GM21786 (cell line): Measurements from ENCODE around the gene ARHGAP6.
"Not testable (repeated sequence)": the region's sequence is repeated elsewhere in the genome, so short reads cannot be mapped to it uniquely, and the experiment has no call there.

Source experiments
- ATAC-seq: cut with Tn5 transposase; IDR thresholded peaks from one replicate; pipeline ENCODE4 v1.9.1; 2021; ENCODE audit not compliant: unreplicated experiment

ARHGAP6 gene

DNA sequence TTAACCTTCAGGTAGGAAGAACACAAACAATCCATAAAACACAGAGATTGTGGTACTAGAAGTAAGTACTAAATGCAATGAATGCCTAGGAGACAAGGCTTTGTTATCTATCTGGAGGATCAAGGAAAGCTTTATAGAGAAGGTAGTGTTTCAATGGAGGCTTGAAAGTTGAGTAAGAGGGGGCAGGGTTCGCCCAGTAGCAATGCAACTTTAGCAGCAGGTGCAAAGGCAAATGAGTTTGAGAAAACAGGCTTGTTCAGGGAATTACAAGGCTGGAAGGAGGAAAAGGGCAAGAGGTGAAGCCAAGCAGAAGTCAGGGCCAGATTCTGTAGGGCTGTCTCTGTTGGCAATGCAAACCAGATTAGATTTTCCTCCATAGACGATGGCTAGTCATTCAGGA lies 408.0 kb downstream of the ARHGAP6 start:
- ATAC-seq = no peak

DNA sequence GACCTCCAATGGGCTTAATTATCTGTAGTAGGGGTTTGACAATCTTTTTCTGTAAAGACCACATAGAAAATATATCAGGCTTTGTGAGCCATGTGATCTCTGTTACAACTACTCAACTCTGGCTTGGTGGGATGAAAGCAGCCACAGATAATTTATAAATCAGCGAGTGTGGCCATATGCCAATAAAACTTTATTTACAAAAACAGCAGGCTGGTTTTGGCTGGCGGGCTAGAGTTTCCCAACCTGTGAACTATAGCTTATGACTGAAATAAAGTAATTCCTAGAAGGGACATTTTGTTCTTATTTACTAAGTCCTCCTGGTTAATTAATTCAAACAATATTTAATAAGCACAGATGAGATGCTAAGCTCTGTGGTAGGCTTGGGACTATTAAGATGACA lies 408.4 kb downstream of the ARHGAP6 start:
- ATAC-seq = no peak

DNA sequence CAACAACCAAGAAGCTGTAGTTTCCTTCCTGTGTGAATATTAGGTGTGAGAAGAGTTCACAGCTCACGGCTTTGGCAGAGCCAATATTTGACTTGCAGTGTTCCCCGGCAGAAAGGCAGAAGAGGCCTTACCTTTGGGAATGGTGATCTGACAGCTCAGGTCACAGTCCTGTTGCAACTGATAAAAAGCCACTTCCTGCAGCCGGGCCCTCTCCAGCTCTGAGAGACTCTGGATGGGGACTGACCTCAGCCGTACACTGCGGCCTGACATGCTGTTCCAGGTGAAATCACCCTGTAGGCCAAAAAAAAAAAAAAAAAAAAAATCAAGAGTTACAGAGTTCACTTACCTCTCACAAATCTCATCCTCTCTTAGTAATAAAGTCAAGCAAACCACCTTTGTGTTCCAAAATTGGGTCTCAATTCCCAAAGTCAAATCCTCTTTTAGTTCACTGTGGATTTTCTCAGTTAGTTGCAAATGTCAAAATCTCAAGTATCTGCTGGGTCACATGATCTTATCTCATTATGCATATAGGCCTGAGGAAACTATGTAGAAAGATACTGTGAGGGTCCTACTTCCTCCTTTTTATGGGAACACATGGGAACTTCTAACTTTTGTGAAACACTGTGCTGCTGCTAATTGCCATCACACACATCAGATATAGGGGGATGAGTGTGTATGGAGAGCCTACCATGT lies 411.2 kb downstream of the ARHGAP6 start:
- no peak for ATAC-seq

DNA sequence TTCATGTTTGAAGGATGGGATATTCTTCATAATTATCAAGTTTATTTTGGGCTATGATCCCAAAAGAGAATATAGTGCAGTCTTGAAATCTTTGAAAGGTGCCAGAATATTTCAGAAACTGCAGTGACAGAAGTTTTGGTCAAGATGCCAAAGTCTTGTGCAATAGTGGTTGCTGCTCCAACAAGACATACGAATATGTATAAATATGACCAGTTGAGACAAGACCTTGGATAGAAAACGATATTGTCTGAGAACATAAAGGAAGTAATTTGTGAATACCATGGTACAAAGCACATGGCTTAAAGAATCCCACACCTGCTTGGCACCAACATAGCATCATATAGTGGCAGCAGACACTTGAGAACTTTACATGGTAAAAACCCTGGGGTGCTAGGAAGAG lies 421.1 kb downstream of the ARHGAP6 start:
- no peak for ATAC-seq

DNA sequence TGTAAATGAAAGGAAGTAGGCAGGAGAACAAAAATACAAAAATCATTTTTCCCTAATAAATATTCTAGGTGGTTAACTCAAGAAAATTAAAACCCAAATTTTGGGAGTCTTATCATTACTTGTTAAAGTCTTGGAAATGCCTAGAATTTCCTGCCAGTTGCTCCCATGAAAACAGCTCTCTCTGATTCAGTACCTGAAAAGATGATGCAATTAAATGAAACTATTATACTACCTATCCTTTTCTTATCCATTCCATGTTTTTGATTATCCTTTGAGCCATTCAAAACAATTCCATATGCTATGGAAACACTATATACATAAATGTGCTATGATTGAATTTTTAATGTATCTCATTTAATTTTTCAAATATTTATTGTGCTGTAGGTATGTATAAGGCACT lies 423.0 kb downstream of the ARHGAP6 start:
- no peak for ATAC-seq

DNA sequence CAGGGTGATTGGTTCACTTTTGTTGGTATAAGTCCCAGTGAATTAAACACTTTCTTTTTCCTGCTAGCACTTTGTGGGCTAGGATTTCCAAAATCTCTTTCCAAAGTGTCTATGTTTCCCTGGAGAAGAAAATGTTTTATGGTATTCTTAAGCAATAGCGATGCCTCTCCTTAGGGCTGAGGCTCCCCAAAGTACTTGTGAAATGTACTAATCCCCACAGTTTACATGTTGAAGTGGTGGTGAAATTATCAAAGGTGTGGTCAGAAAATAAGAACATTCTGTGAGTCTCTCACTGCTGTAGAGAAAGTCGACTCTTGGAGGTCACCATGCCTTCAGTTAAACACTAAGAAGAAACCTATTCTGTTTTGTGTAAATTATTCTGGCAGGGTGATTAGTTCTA lies 424.0 kb downstream of the ARHGAP6 start:
- ATAC-seq = no peak

DNA sequence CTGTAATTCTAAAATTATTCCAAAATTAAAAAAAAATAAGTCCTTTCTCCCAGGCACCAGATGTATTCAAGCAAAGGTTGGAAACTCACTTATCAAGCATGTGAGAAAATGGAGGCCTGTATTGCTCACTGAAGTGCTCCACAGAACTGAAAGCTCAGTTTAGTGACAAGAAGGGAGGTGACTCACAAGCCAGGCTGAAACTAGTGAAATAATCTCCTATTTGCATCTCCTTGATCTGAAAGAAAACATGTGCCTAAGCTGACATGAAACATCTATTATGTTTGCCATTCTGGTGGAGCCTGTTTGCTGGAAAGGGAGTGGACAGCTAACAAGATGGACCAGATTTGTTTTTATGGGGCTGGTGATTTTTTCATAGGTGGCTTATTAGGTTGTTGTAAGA lies 426.5 kb downstream of the ARHGAP6 start:
- peak; percentile 70 for ATAC-seq

DNA sequence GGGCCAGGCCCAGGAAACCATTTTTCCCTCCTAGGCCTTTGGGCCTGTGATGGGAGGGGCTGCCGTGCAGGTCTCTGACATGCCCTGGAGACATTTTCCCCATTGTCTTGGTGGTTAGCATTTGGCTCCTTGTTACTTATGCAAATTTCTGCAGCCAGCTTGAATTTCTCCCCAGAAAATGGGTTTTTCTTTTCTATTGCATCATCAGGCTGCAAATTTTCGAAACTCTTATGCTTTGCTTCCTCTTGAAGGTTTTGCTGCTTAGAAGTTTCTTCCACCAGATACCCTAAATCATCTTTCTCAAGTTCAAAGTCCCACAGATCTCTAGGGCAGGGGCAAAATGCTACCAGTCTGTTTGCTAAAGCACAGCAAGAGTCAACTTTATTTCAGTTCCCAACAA lies 430.3 kb downstream of the ARHGAP6 start:
- not testable (repeated sequence) for ATAC-seq

DNA sequence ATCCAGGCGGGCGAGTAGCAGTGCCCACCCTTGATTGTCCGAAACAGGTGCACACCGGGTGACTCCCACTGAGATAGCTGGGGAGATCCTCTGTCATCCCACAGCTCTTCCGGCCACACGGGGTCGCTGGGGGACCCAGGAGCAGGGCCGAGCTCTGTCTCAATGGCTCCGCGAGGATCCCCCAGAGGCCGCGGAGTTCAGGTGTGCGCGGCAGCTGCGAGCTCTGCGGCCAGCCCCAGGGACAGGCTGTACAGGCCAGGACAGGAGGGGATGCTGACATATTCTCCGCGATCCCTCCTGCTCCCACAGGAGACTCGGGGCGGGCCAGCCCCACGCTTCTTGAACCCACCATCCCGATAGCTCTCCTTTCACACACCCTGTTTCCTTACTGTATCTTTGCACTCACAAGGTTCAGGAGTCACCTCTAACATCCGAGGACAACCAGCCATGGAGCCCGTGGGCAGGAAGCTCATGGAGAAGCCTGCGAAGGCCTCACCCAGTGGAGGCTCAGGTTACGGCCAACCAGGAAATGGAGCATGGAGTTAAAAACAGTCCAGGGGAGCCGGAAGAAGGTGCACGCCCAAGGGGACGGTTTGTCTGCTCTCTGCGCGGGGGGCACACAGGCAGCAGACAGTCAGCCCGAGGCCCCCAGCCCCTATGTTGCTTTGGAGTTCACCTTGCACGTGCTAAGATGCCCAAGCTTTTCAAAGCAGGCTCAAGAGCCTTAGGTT lies 450.4 kb downstream of the ARHGAP6 start:
- ATAC-seq = no peak

DNA sequence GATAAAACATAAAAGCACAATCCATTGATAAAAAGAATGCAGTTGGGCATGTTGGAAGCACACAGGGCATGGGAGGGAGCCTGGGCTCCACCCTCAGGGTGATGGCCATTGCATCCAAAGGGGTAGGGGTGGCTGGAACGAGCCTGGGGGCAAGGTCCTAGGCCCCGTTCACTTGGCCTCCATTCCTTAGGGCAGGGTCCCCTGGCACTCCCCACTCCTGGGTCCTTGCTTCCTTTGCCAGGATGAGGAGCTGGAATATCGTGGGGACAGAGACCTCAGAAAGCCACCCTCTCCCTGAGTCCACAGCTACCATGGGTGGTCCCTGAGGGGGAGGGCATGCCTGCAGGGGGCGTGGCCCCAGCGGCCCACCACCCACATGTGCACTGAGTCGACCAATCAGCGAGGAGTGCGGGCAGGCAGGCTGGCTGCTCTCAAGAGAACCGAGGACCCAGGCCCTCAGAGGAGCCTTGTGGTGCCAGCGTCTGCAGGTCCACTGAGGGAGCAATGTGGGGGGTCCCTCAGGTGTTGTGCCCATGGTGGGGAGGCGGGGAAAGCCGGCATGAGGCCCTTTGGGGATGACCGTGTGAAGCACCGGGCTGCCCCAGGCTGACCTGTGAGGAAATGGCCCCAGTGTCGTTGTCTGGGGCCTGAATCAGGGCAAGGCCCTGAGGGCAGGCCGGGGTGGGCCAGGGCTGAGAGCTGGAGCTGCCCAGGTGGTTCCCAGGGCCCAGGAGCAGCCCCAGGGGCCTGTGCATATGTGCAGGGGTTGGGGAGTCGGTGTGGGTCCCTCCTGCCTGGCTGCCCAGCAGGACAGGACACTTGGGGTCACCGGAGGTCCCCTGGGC lies 451.2 kb downstream of the ARHGAP6 start:
- no peak for ATAC-seq

DNA sequence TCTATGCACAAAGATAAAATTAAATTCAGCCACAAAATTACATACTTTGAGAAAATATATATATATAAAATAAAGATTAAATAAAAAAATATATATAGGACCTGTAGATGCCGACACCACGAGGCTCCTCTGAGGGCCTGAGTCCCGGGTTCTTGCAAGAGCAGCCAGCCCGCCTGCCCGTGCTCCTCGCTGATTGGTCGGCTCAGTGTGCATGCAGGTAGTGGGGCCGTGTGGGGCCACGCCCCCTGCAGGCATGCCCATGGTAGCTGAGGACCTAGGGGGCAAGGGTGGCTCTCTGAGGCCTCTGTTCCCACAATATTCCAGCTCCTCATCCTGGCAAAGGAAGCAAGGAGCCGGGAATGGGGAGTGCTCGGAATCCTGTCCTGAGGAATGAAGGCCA lies 453.0 kb downstream of the ARHGAP6 start:
- no peak for ATAC-seq

DNA sequence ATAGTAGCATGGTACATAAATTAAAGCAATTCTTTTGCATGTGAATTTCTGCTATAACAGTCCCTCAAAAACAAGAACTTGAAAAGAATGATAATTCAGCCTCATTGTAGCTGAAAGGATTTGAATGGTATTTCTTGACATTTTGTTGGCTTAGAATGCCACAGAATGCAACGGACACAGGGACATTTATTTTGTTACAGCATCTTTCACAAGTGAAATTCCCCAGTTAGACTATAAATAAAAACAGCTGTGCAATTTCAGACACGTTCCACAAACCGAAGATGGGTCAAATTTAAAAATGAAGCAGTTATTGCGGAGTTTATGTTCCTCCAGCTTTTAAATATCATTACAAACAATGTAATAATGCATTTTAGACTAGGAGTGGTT lies 455.3 kb downstream of the ARHGAP6 start:
- ATAC-seq = no peak

DNA sequence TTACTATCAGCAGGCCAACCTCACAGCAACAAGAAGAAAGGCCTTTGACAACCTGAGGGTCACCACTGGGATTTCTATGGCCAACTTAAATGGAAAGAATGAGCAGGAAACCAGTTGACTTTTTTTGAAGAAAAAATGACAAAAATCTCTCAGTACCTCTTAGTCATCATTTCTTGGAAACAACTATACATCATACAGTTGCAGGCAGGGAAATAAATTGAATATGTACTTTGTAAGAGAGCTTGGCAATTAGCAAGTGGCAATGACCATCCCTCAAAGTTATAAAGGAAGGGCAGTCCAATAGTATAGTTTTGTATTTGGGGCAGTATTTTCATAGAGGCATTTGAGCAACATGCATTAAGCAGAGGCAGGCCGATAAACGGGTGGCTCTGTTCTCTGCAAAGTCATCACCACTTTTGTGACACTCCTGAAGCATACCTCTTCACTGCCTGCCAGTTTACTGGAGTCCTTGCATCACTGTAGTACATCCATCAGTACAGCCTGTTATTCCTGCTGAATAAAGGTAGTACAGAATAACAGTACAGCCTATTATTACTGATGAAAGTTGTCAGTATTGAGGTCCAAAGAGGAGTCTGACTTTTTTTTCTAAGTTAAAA lies 455.8 kb downstream of the ARHGAP6 start:
- no peak for ATAC-seq

DNA sequence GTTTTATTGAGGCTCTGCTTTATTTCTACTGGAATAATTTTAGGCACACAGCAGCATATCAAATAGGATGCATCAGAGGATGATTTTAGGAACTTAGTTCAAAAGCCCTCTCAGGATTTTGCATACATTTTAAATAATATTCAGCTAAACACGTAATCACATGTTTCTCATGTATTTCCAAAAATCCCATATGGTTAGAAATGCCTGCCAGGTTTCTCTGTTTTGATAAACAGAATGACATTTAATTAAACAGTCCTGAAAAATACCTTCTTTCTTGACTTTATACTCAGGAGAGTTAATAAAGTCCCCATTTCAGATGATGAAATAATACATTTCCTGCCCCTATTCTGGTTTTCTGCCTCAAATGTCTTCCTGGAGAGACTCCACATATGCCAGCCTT lies 459.0 kb downstream of the ARHGAP6 start:
- no peak for ATAC-seq

DNA sequence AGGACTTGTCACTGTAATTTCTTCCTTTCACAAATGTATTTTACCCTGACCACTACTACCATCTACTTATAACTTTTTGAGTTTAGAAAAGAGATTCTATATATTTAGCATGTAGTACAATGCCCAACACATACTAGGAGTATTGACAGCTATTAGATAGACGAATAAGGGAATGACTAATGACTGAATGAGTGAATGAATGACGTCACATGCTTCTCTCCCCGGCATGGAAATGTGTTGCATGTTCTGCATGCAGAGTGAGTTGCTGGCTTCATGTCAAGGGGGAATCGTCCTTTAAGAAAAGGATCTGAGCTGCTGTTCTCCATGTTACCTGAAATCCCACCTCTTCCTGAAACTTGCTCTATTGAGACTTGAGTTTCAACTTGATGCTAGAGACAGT lies 459.9 kb downstream of the ARHGAP6 start:
- ATAC-seq = no peak

DNA sequence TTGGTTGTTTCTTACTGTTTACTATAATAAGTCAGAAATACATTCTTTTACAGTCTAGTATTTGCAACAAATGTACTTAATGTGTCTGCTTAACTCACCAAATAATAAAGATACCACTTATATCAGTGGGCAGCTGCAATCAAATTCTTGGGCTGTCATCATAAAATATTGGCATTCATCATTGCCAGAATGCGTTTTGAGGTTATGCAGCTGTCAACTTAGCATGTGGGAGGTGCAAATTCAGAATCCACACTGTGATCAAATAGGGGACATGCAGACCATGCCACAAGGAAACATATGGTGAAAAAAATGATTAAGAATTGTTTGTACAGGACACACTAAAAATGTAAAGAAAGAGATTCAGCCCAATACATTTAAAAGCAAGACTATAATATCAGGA lies 468.0 kb downstream of the ARHGAP6 start:
- no peak for ATAC-seq

DNA sequence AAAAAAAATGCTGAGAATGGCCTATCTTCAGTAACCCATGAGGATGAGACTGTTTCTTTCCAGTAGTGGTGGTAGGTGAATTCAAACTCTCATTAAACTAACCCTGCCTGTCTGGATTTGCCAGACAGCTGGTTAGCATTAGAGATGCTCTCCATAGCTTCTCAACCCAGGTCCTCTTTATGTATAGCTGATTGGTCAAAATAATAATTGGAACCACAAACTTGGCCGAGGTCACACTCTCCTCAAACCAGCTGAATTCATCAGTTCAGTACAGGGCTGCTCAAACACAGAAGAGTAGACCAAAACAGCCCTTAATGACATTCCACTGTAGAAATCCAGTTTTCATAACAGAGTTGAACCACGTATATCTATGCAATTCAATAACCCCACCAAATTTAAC lies 469.2 kb downstream of the ARHGAP6 start:
- no peak for ATAC-seq

DNA sequence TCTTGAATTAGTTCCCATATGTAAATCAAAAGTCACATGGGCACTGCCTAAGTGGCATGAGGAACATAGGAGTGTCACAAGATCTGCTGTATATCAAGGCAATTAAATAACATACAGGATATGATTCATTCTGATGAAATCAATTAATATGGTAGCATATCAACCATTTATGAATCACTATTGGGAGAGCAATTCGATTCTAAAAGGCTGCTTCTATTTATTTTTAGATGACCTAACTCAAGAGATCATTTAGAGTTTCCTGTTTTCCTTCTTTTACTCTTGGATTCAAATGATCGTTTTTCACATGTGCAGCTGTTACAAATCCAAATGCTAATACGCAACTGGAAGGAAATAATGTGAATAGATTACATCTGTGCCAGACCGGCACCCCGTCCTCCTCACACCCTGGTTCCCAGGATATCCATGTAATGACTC lies 472.7 kb downstream of the ARHGAP6 start:
- no peak for ATAC-seq

DNA sequence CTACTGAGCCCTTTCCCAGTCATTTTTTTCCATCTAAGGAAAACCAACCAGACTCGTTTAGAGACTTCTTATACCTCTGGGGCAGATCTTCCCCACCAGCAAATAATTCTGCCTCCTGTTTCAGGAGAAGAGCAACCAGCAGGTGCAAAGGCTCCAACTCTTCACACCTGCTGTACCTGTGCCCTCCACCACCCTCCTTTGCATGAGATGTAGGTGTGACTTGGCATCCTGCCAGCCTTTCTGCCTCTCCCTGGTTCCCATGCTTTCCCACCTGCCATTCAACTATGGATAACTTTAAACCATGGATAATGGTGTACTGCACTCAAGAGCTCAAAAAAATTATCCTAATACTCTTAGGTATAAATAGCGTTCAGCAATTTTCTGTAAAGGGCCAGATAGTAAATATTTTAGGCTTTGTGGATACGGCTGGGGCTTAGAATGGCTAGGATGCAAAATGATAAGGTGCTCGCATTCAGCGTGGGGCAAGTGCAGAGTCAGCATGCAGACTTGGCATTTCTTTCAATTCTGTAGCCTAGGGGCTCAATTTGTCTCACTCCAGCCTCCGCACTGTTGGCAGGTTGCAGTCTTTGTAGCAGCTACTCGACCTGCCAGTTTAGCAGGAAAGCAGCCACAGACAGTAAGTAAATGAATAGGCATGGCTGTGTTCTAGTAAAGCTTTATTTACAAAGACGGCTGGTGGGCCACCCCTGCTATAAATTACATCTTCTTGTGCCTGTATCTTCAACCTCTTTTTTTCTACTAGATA lies 474.8 kb downstream of the ARHGAP6 start:
- no peak for ATAC-seq

DNA sequence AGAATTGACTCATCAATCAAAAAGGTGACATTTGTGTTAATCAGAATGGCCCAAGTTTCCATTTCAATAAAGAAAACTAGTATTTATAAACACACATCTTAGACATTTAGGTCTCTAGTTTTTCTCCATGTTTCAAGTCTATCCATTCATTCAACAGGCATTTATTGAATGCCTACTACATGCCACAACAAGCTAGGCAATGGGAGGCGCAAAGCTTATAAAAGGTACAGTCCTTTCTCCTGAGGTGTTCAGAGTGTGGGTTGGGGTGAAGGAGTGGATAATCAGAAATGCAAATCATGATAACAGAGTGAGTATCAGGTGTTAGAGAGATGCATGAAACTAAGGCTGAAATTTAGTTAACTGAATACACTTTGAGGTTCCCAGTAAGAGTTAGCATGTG lies 476.6 kb downstream of the ARHGAP6 start:
- ATAC-seq = no peak

DNA sequence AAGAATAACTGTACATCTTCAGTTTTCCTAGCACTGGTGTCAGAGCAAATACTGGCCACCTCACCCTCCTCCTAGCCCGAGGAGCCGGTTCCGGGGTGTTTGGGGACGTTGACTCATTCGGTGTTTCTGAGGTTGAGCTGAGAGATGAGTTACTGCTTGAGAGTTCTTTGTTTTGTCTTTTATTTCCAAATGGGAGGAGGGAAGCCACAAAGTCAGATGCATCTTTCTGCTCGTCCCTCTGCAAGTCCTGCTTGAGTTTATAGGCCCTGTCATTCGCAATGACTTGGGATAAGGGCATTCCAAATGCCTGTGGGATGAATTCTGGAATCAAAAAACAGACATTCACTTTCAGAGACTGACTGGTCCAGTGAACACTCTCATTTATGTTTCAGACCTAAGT lies 477.1 kb downstream of the ARHGAP6 start:
- no peak for ATAC-seq
